ENCODE measurements around the gene ENAH. TPM values are rescaled to one million over a fixed set of nuclear protein-coding genes. Genes with fewer than 3 reads are reported as not detected.
A peak's percentile ranks its signal among the peaks of the same experiment; 100 is the strongest.

ENAH gene
- total RNA-seq, 1 experiment from 2014 or later, result 285 TPM

DNA sequence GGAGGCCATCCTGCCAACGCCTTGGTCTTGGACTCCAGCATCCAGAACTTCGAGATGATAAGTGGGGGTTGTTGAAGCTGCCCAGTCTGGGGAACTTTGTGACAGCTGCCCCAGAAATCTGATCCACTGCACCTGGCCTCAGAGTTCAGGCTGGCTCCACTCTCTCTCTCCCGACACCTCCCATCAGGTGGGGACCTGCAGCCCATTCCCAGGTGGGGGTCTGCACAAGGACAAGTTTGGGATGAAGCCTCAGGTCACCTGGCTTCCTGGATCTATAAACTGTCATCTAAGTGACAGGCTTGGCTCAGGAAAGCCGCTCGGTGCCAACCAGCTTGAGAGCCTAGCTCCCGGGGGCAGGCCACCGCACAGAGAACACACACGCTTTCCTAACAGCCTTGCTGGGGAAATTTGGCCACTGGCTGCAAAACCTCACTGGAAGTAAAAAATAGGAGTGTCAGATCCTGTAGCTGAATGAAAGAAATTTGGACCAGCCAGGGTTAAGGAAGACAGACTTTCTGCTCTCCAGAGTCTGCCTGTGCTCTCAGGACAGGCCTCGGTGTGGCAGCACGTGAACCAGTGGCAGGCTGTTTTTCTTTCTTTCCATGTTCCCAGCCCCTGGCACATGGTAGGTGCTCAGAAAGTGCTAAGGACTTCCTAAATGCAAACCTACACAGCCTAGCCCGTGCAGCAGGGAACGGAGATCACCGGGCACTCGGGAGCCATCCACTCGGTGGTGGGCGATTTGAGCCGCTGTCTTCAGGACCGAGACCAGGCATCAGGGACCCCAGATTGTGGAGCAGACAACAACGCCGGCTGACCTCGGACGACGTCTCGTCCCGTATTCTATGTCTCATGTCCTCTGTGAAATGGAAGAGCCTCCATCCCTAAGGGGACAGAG, 182.5 kb downstream of the ENAH start:
- Histone ChIP-seq H3K4me1 (ENCODE audit: insufficient read depth, low read length) (peaks cover under 1% of the 10 kb centered on the region; the same call in 1 of the 2 replicates), H2BK120ac (ENCODE audit: low read depth, low read length, poor library complexity, severe bottlenecking) (no peak overlapping the region), H2AK5ac (ENCODE audit: insufficient read length, low read length) (no peak overlapping the region), H4K91ac (ENCODE audit: insufficient read length, low read depth, low read length) (no peak overlapping the region), H3K18ac (ENCODE audit: insufficient read length, low read depth, low read length) (no peak overlapping the region), H2BK20ac (ENCODE audit: low read depth, low read length, poor library complexity, severe bottlenecking) (no peak overlapping the region), H3K9me3 (ENCODE audit: control insufficient read depth, low read depth, low read length) (no peaks in the 10 kb centered on the region), H4K20me1 (ENCODE audit: control insufficient read depth, insufficient read depth, insufficient read length) (no peaks in the 10 kb centered on the region), H3K9ac (ENCODE audit: extremely low read depth, insufficient read length, low read length) (no peak overlapping the region), H2BK15ac (ENCODE audit: low read depth, low read length) (no peak overlapping the region), H3K14ac (ENCODE audit: insufficient read depth, low read length) (no peak overlapping the region), H3K23me2 (ENCODE audit: insufficient read length, low read depth, low read length, poor library complexity, severe bottlenecking) (no peaks in the 10 kb centered on the region), H3K4ac (ENCODE audit: low read depth, low read length) (no peak overlapping the region), H3K23ac (ENCODE audit: insufficient read length, low read depth, low read length) (no peak overlapping the region), H2BK5ac (ENCODE audit: insufficient read length, low read length) (no peak overlapping the region), H4K8ac (replicated peaks; ENCODE audit: insufficient read length, low read depth, low read length) (no peak overlapping the region), H2AFZ (ENCODE audit: low read length) (no peak overlapping the region), H3K56ac (ENCODE audit: insufficient read length, low read depth, low read length) (no peak overlapping the region), H3K79me2 (ENCODE audit: insufficient read depth, low read length) (no peaks in the 10 kb centered on the region), H4K5ac (ENCODE audit: insufficient read length, low read depth, low read length) (no peak overlapping the region), H3K27ac (ENCODE audit: insufficient read length, low read depth, low read length) (no peak overlapping the region), H3K27me3 (ENCODE audit: insufficient read depth, low read length) (no peaks in the 10 kb centered on the region), H3T11ph (ENCODE audit: low read length) (no peak overlapping the region), H3K79me1 (ENCODE audit: insufficient read depth, low read depth, low read length, poor library complexity, severe bottlenecking) (no peaks in the 10 kb centered on the region), H3K4me2 (ENCODE audit: insufficient read depth, insufficient read length, low read length) (no peak overlapping the region), H2BK12ac (ENCODE audit: insufficient read length, low read depth, low read length) (no peak overlapping the region)
- Mint-ChIP-seq H3K27ac (peak overlapping the region in 1 of 3 experiments; percentile 57; a peak in 1 of 7 replicates), H3K9me3 (no peaks in the 10 kb centered on the region; a peak in 1 of 5 replicates), H3K4me3 (no peak overlapping the region), H3K4me1 (peaks cover 13 to 15% of the 10 kb centered on the region in 2 experiments), H3K36me3 (ENCODE audit: insufficient read depth in 1 of 3, low read depth in 3 of 3) (no peaks in the 10 kb centered on the region), H3K27me3 (ENCODE audit: low read depth) (peaks cover 13% of the 10 kb centered on the region)
- DNase-seq, result peak; percentile 28
- TF ChIP-seq, protein P1, sequence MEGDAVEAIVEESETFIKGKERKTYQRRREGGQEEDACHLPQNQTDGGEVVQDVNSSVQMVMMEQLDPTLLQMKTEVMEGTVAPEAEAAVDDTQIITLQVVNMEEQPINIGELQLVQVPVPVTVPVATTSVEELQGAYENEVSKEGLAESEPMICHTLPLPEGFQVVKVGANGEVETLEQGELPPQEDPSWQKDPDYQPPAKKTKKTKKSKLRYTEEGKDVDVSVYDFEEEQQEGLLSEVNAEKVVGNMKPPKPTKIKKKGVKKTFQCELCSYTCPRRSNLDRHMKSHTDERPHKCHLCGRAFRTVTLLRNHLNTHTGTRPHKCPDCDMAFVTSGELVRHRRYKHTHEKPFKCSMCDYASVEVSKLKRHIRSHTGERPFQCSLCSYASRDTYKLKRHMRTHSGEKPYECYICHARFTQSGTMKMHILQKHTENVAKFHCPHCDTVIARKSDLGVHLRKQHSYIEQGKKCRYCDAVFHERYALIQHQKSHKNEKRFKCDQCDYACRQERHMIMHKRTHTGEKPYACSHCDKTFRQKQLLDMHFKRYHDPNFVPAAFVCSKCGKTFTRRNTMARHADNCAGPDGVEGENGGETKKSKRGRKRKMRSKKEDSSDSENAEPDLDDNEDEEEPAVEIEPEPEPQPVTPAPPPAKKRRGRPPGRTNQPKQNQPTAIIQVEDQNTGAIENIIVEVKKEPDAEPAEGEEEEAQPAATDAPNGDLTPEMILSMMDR (conservative IDR thresholded peaks at IDR 0.05), result no peak
- no CpG with 5 or more reads among the region's 25 CpGs for WGBS (ENCODE audit: extremely low coverage, insufficient read length, low lambda C conversion rate)
